ENCODE results near the gene TMEM120B.

TMEM120B gene

GRCh38 chr12:121717041-121717699 is 4.6 kb downstream of the TMEM120B start:
- no peaks in the 10 kb centered on the region for H3K9me3 ChIP-seq (ENCODE audit: insufficient read depth, low read length)
- H3K27me3 ChIP-seq (ENCODE audit: insufficient read depth, insufficient read length) = no peaks in the 10 kb centered on the region
- H3K4me3 ChIP-seq (ENCODE audit: insufficient read length, low read depth) = no peak overlapping the region
- no peak for DNase-seq (ENCODE audit: low read depth, low spot score)
- no peak overlapping the region for H3K9ac ChIP-seq (ENCODE audit: insufficient read length, low read depth)
- H3K4me1 ChIP-seq (ENCODE audit: insufficient read depth, insufficient read length) = peaks cover 6% of the 10 kb centered on the region
- TF ChIP-seq SUZ12 (IDR thresholded peaks at IDR 0.05; ENCODE audit: extremely low read depth, insufficient read depth, insufficient read length) = no peak
- no peak for TF ChIP-seq ZNF274 (IDR thresholded peaks at IDR 0.05; ENCODE audit: low read depth, low read length)
- TF ChIP-seq YY1 (IDR thresholded peaks at IDR 0.05; ENCODE audit: insufficient read depth, insufficient read length) = no peak
- H3K36me3 ChIP-seq (ENCODE audit: insufficient read depth, insufficient read length, low read length) = peaks cover 35% of the 10 kb centered on the region

GRCh38 chr12:121718653-121719239 is 6.2 kb downstream of the TMEM120B start:
- no peak for DNase-seq (ENCODE audit: low read depth, low spot score)
- TF ChIP-seq YY1 (IDR thresholded peaks at IDR 0.05; ENCODE audit: insufficient read depth, insufficient read length) (no peak), ZNF274 (IDR thresholded peaks at IDR 0.05; ENCODE audit: low read depth, low read length) (no peak), SUZ12 (IDR thresholded peaks at IDR 0.05; ENCODE audit: extremely low read depth, insufficient read depth, insufficient read length) (no peak)
- H3K4me3 ChIP-seq (ENCODE audit: insufficient read length, low read depth) = no peak overlapping the region
- no peaks in the 10 kb centered on the region for H3K27me3 ChIP-seq (ENCODE audit: insufficient read depth, insufficient read length)
- H3K4me1 ChIP-seq (ENCODE audit: insufficient read depth, insufficient read length) = peaks cover 6% of the 10 kb centered on the region
- H3K36me3 ChIP-seq (ENCODE audit: insufficient read depth, insufficient read length, low read length) = peaks cover 47% of the 10 kb centered on the region
- no peaks in the 10 kb centered on the region for H3K9me3 ChIP-seq (ENCODE audit: insufficient read depth, low read length)
- no peak overlapping the region for H3K9ac ChIP-seq (ENCODE audit: insufficient read length, low read depth)

GRCh38 chr12:121719926-121720414 is 7.4 kb downstream of the TMEM120B start:
- DNase-seq (ENCODE audit: low read depth, low spot score) = no peak
- no peak overlapping the region for H3K9ac ChIP-seq (ENCODE audit: insufficient read length, low read depth)
- H3K27me3 ChIP-seq (ENCODE audit: insufficient read depth, insufficient read length) = no peaks in the 10 kb centered on the region
- peaks cover 4% of the 10 kb centered on the region for H3K4me1 ChIP-seq (ENCODE audit: insufficient read depth, insufficient read length)
- no peak overlapping the region for H3K4me3 ChIP-seq (ENCODE audit: insufficient read length, low read depth)
- peaks cover 39% of the 10 kb centered on the region for H3K36me3 ChIP-seq (ENCODE audit: insufficient read depth, insufficient read length, low read length)
- TF ChIP-seq SUZ12 (IDR thresholded peaks at IDR 0.05; ENCODE audit: extremely low read depth, insufficient read depth, insufficient read length) (no peak), ZNF274 (IDR thresholded peaks at IDR 0.05; ENCODE audit: low read depth, low read length) (no peak), YY1 (IDR thresholded peaks at IDR 0.05; ENCODE audit: insufficient read depth, insufficient read length) (no peak)
- no peaks in the 10 kb centered on the region for H3K9me3 ChIP-seq (ENCODE audit: insufficient read depth, low read length)

- no peak overlapping the region for H3K9ac ChIP-seq (ENCODE audit: insufficient read length, low read depth)
- no peak for DNase-seq (ENCODE audit: low read depth, low spot score)
These were observed 8.2 kb downstream of the TMEM120B start for GRCh38 chr12:121720762-121721161.

GRCh38 chr12:121722511-121722910 is 10.0 kb downstream of the TMEM120B start:
- Histone ChIP-seq H3K36me3 (ENCODE audit: insufficient read depth, insufficient read length, low read length) (peaks cover 26% of the 10 kb centered on the region), H3K27me3 (ENCODE audit: insufficient read depth, insufficient read length) (no peaks in the 10 kb centered on the region), H3K4me1 (ENCODE audit: insufficient read depth, insufficient read length) (no peaks in the 10 kb centered on the region), H3K4me3 (ENCODE audit: insufficient read length, low read depth) (no peak overlapping the region), H3K9me3 (ENCODE audit: insufficient read depth, low read length) (no peaks in the 10 kb centered on the region), H3K9ac (ENCODE audit: insufficient read length, low read depth) (no peak overlapping the region)
- DNase-seq (ENCODE audit: low read depth, low spot score) = no peak
- TF ChIP-seq YY1 (IDR thresholded peaks at IDR 0.05; ENCODE audit: insufficient read depth, insufficient read length) = no peak
- TF ChIP-seq ZNF274 (IDR thresholded peaks at IDR 0.05; ENCODE audit: low read depth, low read length) = no peak
- no peak for TF ChIP-seq SUZ12 (IDR thresholded peaks at IDR 0.05; ENCODE audit: extremely low read depth, insufficient read depth, insufficient read length)

More at GRCh38 chr12:121720762-121721161, 8.2 kb downstream of the TMEM120B start:
- Histone ChIP-seq H3K9me3 (ENCODE audit: insufficient read depth, low read length) (no peaks in the 10 kb centered on the region), H3K36me3 (ENCODE audit: insufficient read depth, insufficient read length, low read length) (peaks cover 32% of the 10 kb centered on the region), H3K4me3 (ENCODE audit: insufficient read length, low read depth) (no peak overlapping the region), H3K27me3 (ENCODE audit: insufficient read depth, insufficient read length) (no peaks in the 10 kb centered on the region), H3K4me1 (ENCODE audit: insufficient read depth, insufficient read length) (peaks cover 4% of the 10 kb centered on the region)
- no peak for TF ChIP-seq ZNF274 (IDR thresholded peaks at IDR 0.05; ENCODE audit: low read depth, low read length)
- no peak for TF ChIP-seq SUZ12 (IDR thresholded peaks at IDR 0.05; ENCODE audit: extremely low read depth, insufficient read depth, insufficient read length)
- no peak for TF ChIP-seq YY1 (IDR thresholded peaks at IDR 0.05; ENCODE audit: insufficient read depth, insufficient read length)

GRCh38 chr12:121723200-121723599 is 10.6 kb downstream of the TMEM120B start:
- Histone ChIP-seq H3K27me3 (ENCODE audit: insufficient read depth, insufficient read length) (no peaks in the 10 kb centered on the region), H3K9me3 (ENCODE audit: insufficient read depth, low read length) (no peaks in the 10 kb centered on the region), H3K4me3 (ENCODE audit: insufficient read length, low read depth) (no peak overlapping the region), H3K9ac (ENCODE audit: insufficient read length, low read depth) (no peak overlapping the region), H3K36me3 (ENCODE audit: insufficient read depth, insufficient read length, low read length) (peaks cover 22% of the 10 kb centered on the region), H3K4me1 (ENCODE audit: insufficient read depth, insufficient read length) (no peaks in the 10 kb centered on the region)
- TF ChIP-seq ZNF274 (IDR thresholded peaks at IDR 0.05; ENCODE audit: low read depth, low read length) (no peak), YY1 (IDR thresholded peaks at IDR 0.05; ENCODE audit: insufficient read depth, insufficient read length) (no peak), SUZ12 (IDR thresholded peaks at IDR 0.05; ENCODE audit: extremely low read depth, insufficient read depth, insufficient read length) (no peak)
- DNase-seq (ENCODE audit: low read depth, low spot score) = no peak

GRCh38 chr12:121724925-121725324 is 12.4 kb downstream of the TMEM120B start:
- Histone ChIP-seq H3K4me3 (ENCODE audit: insufficient read length, low read depth) (no peak overlapping the region), H3K36me3 (ENCODE audit: insufficient read depth, insufficient read length, low read length) (peaks cover 28% of the 10 kb centered on the region), H3K27me3 (ENCODE audit: insufficient read depth, insufficient read length) (no peaks in the 10 kb centered on the region), H3K9ac (ENCODE audit: insufficient read length, low read depth) (no peak overlapping the region), H3K9me3 (ENCODE audit: insufficient read depth, low read length) (no peaks in the 10 kb centered on the region), H3K4me1 (ENCODE audit: insufficient read depth, insufficient read length) (no peaks in the 10 kb centered on the region)
- TF ChIP-seq SUZ12 (IDR thresholded peaks at IDR 0.05; ENCODE audit: extremely low read depth, insufficient read depth, insufficient read length) = no peak
- no peak for TF ChIP-seq ZNF274 (IDR thresholded peaks at IDR 0.05; ENCODE audit: low read depth, low read length)
- no peak for TF ChIP-seq YY1 (IDR thresholded peaks at IDR 0.05; ENCODE audit: insufficient read depth, insufficient read length)
- DNase-seq (ENCODE audit: low read depth, low spot score) = no peak

All from NT2/D1 (cell line).